ENCODE results near the gene ZNF627. TPM values are rescaled to one million over a fixed set of nuclear protein-coding genes. Genes with fewer than 3 reads are reported as not detected.

The ZNF627 gene
- total and polyA plus RNA-seq, 12 donors: 3.8 to 16.6 (median 10.3) TPM

- H3K27ac ChIP-seq: no peak overlapping the region
- intact Hi-C loops (cut with DNase I): no loop called here
- H3K27me3 ChIP-seq: no peaks in the 10 kb centered on the region
- H3K4me3 ChIP-seq: no peak overlapping the region
- WGBS, 4 donors: 95 to 98% (median 97%) methylated on average over 4 of the region's 4 CpGs
- H3K9me3 ChIP-seq (replicated peaks in 1 of 3): peaks cover 0 to 23% (median 0%) of the 10 kb centered on the region in 3 donors
- H3K36me3 ChIP-seq (replicated peaks in 1 of 2): no peaks in the 10 kb centered on the region
- no peak for TF ChIP-seq POLR2A (IDR thresholded peaks at IDR 0.05)
- TF ChIP-seq, protein P1, sequence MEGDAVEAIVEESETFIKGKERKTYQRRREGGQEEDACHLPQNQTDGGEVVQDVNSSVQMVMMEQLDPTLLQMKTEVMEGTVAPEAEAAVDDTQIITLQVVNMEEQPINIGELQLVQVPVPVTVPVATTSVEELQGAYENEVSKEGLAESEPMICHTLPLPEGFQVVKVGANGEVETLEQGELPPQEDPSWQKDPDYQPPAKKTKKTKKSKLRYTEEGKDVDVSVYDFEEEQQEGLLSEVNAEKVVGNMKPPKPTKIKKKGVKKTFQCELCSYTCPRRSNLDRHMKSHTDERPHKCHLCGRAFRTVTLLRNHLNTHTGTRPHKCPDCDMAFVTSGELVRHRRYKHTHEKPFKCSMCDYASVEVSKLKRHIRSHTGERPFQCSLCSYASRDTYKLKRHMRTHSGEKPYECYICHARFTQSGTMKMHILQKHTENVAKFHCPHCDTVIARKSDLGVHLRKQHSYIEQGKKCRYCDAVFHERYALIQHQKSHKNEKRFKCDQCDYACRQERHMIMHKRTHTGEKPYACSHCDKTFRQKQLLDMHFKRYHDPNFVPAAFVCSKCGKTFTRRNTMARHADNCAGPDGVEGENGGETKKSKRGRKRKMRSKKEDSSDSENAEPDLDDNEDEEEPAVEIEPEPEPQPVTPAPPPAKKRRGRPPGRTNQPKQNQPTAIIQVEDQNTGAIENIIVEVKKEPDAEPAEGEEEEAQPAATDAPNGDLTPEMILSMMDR (IDR thresholded peaks at IDR 0.05): no peak
- no peak for DNase-seq
- H3K4me1 ChIP-seq (replicated peaks in 1 of 2): no peaks in the 10 kb centered on the region
These were observed 53.8 kb downstream of the ZNF627 start for GRCh38 chr19:11651062-11651461.

DNA sequence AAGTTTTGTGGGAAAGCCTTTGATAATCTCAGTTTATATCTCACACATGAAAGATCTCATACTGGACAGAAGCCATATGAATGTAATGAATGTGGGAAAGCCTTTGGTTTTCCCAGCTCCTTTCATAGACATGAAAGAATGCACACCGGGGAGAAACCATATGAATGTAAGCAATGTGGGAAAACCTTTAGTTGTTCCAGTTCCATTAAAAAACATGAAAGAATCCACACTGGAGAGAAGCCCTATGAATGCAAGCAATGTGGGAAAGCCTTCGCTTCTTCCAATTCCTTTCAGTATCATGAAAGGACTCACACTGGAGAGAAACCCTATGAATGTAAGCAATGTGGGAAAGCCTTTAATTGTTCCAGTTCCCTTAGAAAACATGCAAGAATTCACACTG, 54.8 kb downstream of the ZNF627 start:
- Histone ChIP-seq H3K36me3 (replicated peaks in 1 of 2) (no peaks in the 10 kb centered on the region), H3K4me3 (no peak overlapping the region), H3K4me1 (replicated peaks in 1 of 2) (no peaks in the 10 kb centered on the region), H3K27ac (no peak overlapping the region), H3K27me3 (no peaks in the 10 kb centered on the region), H3K9me3 (replicated peaks in 1 of 3) (peaks cover 0 to 23% (median 0%) of the 10 kb centered on the region in 3 donors)
- WGBS, 4 donors: 91 to 98% (median 95%) methylated on average over 2 of the region's 2 CpGs
- DNase-seq: no peak
- no peak for TF ChIP-seq POLR2A (IDR thresholded peaks at IDR 0.05)
- TF ChIP-seq, protein P1 (IDR thresholded peaks at IDR 0.05): no peak
- intact Hi-C loops (cut with DNase I): no loop called here

GRCh38 chr19:11652492-11652891, 55.2 kb downstream of the ZNF627 start:
- H3K9me3 ChIP-seq (replicated peaks in 1 of 3): peaks cover 0 to 23% (median 0%) of the 10 kb centered on the region in 3 donors
- intact Hi-C loops (cut with DNase I): no loop called here
- H3K27ac ChIP-seq: no peak overlapping the region
- no peaks in the 10 kb centered on the region for H3K4me1 ChIP-seq (replicated peaks in 1 of 2)
- no peak for DNase-seq
- H3K36me3 ChIP-seq (replicated peaks in 1 of 2): no peaks in the 10 kb centered on the region
- 96 to 98% (median 97%) methylated on average over 6 of the region's 6 CpGs for WGBS, 4 donors
- TF ChIP-seq POLR2A (IDR thresholded peaks at IDR 0.05): no peak
- TF ChIP-seq, protein P1 (IDR thresholded peaks at IDR 0.05): no peak
- H3K4me3 ChIP-seq: no peak overlapping the region
- H3K27me3 ChIP-seq: no peaks in the 10 kb centered on the region

GRCh38 chr19:11656535-11656934, 59.3 kb downstream of the ZNF627 start:
- intact Hi-C loops (cut with DNase I): no loop called here
- no peak for DNase-seq
- Histone ChIP-seq H3K36me3 (replicated peaks in 1 of 2) (no peaks in the 10 kb centered on the region), H3K27ac (no peak overlapping the region), H3K4me1 (replicated peaks in 1 of 2) (no peaks in the 10 kb centered on the region), H3K9me3 (replicated peaks in 1 of 3) (peaks cover 0 to 19% (median 0%) of the 10 kb centered on the region in 3 donors), H3K4me3 (no peak overlapping the region), H3K27me3 (no peaks in the 10 kb centered on the region)
- TF ChIP-seq, protein P1 (IDR thresholded peaks at IDR 0.05): no peak
- WGBS, 4 donors: 92 to 98% (median 93%) methylated on average over 3 of the region's 3 CpGs
